Measurements from ENCODE around the gene PRDM16. TPM values are rescaled to one million over a fixed set of nuclear protein-coding genes. Genes with fewer than 3 reads are reported as not detected.

The PRDM16 gene
- polyA plus RNA-seq, 2 of the 4 experiments (the other 2 are of a cell fraction): 0.03 to 0.35 TPM

DNA sequence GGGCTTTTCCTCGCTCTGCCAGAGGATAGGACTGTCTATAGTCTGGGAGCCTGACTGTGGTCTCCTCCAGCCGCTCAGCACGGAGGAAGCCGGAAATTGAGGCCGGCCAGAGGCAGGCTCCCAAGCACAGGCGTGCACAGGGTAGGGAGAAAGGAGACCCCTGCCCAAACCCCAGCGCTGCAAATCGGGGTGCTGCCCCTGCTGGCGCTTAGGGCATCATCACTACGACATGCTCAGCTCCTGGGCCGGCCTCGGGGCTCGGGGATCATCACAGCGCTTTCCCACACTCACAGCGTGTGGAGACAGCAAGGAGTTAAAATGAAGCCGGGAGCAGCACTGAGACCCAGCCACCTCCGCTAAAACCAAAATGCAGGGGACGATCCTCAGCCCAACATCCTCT, 322.7 kb downstream of the PRDM16 start:
- FAIRE-seq: no peak
- TF ChIP-seq JUN (IDR thresholded peaks at IDR 0.05) (no peak), JUNB (IDR thresholded peaks at IDR 0.05) (no peak), FOXS1 (CRISPR knock-in tag; IDR thresholded peaks at IDR 0.05) (no peak), KDM1A (IDR thresholded peaks at IDR 0.05; ENCODE audit: low read depth) (no peak), MYC (IDR thresholded peaks at IDR 0.05; ENCODE audit: borderline replicate concordance, low read length) (no peak), HDAC2 (IDR thresholded peaks at IDR 0.05) (no peak)
- ChIA-PET CTCF (no interaction called here), POLR2A (no interaction called here)
- Histone ChIP-seq H3K9me3 (no peaks in the 10 kb centered on the region), H3K27ac (no peak overlapping the region), H3K4me1 (no peaks in the 10 kb centered on the region), H3K4me2 (no peak overlapping the region), H3K4me3 (no peak overlapping the region)
- WGBS (ENCODE audit: missing lambda C conversion rate): 71% methylated on average over 8 of the region's 18 CpGs
- no peak for ATAC-seq
- no peak for DNase-seq (ENCODE audit: low read depth in 1 of 2, low spot score in 1 of 2)

DNA sequence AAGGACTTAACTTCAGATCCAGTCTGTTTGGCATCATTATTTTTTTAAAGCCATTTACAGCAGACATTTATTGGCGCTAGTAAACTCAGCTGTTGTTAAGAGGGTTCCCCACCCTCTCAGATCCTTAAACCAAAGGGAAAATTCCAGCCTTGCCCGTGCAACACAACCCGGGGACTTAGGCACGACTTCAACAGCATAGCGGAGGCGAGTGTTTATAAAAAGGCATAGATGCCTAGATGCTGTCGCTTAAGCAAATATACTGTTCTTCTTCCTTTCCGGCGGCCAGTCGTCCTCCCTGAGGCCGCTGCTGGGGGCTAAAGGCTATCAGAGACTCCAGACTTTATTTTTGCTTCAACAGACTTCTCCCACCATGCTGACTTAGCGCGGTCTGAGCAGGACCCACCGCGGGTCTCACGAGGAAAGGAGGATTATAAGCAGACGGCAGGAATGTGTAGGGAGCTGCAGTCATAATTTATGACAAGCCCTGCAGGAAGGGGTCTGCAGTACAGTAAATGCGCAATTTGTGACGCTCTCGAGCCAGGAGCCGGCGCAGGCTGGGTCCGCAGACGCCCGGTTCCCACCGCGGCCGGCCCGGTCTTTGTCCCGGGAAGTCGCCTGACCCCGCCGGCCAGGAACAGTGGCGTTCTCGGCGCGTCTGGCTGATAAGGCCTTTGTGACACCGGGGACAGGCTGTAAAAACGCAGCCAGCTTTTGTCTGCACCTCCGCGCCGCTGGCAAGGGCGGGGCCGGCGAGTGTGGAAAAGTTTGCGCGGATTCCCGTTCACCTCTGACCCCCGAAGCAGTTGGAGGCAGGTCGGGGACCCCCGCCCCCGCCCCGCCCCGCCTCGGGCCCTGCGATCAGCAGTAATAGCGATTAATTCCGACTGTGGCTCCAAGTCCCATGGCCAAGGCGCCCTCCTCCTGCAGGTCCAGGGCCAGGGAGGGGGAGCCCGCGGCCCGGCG, 324.3 kb downstream of the PRDM16 start:
- WGBS (ENCODE audit: missing lambda C conversion rate): 67% methylated on average over 19 of the region's 63 CpGs
- no peak for DNase-seq (ENCODE audit: low read depth in 1 of 2, low spot score in 1 of 2)
- ChIA-PET POLR2A (no interaction called here), CTCF (no interaction called here)
- no peak for FAIRE-seq
- Histone ChIP-seq H3K4me3 (no peak overlapping the region), H3K27ac (no peak overlapping the region), H3K4me2 (no peak overlapping the region), H3K4me1 (no peaks in the 10 kb centered on the region), H3K9me3 (no peaks in the 10 kb centered on the region)
- TF ChIP-seq HOXB13 (CRISPR knock-in tag; IDR thresholded peaks at IDR 0.05; ENCODE audit: low read depth) (no peak), CHD2 (IDR thresholded peaks at IDR 0.05; ENCODE audit: low read length, partially characterized antibody) (no peak), RAD21 (conservative IDR thresholded peaks at IDR 0.05 in 1 of 2, IDR thresholded peaks at IDR 0.05 in 1 of 2) (no peak), TP53 (CRISPR knock-in tag; IDR thresholded peaks at IDR 0.05) (no peak), ZFP36 (IDR thresholded peaks at IDR 0.05; ENCODE audit: borderline replicate concordance, partially characterized antibody) (no peak), CBX8 (IDR thresholded peaks at IDR 0.05) (no peak), MYC (IDR thresholded peaks at IDR 0.05; ENCODE audit: borderline replicate concordance, low read length) (no peak), FOSB (CRISPR knock-in tag; IDR thresholded peaks at IDR 0.05) (no peak), FOSL2 (IDR thresholded peaks at IDR 0.05) (no peak), FOSL2 (CRISPR knock-in tag; IDR thresholded peaks at IDR 0.05) (no peak), SMC3 (IDR thresholded peaks at IDR 0.05) (no peak), GATA3 (IDR thresholded peaks at IDR 0.05; ENCODE audit: borderline replicate concordance) (no peak), NPAS2 (CRISPR knock-in tag; IDR thresholded peaks at IDR 0.05; ENCODE audit: borderline replicate concordance) (no peak), RARB (CRISPR knock-in tag; IDR thresholded peaks at IDR 0.05) (no peak), NFE2L2 (conservative IDR thresholded peaks at IDR 0.05; ENCODE audit: low read length) (no peak), CEBPB (IDR thresholded peaks at IDR 0.05) (no peak), EHF (CRISPR knock-in tag; IDR thresholded peaks at IDR 0.05) (no peak)
- TF ChIP-seq, protein P1, sequence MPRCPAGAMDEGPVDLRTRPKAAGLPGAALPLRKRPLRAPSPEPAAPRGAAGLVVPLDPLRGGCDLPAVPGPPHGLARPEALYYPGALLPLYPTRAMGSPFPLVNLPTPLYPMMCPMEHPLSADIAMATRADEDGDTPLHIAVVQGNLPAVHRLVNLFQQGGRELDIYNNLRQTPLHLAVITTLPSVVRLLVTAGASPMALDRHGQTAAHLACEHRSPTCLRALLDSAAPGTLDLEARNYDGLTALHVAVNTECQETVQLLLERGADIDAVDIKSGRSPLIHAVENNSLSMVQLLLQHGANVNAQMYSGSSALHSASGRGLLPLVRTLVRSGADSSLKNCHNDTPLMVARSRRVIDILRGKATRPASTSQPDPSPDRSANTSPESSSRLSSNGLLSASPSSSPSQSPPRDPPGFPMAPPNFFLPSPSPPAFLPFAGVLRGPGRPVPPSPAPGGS (IDR thresholded peaks at IDR 0.05): no peak
- TF ChIP-seq, protein P2, sequence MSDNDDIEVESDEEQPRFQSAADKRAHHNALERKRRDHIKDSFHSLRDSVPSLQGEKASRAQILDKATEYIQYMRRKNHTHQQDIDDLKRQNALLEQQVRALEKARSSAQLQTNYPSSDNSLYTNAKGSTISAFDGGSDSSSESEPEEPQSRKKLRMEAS (IDR thresholded peaks at IDR 0.05): no peak
- ATAC-seq: no peak

All from A549 (cell line).